ENCODE results near the gene KRTAP27-1. TPM values are rescaled to one million over a fixed set of nuclear protein-coding genes. Genes with fewer than 3 reads are reported as not detected.

The KRTAP27-1 gene

DNA sequence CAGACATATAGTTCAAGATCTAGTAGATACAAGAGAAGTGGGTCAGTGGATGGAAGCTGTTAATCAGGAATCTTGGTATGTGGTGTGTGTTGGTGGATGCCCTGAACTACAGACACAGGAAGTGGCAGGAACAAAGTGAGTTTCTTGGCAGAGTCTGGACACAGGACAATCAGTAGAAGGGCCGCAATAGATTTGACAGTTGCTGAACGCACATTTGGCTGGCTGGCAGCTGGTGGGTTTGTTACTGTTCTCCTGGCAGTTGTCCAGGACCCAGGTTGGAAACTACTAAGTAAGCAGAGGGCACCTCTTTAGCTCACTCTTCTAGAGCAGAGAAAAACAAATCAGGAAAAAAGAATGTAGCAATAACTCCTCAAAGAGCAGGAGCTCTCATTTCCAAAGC, 30.6 kb downstream of the KRTAP27-1 start:
- Histone ChIP-seq H3K27ac (replicated peaks) (no peak overlapping the region), H3K27me3 (ENCODE audit: insufficient read depth, poor library complexity, severe bottlenecking) (no peaks in the 10 kb centered on the region), H3K4me3 (replicated peaks; ENCODE audit: insufficient read depth, low read length) (no peak overlapping the region)
- no peak for DNase-seq (ENCODE audit: low read depth in 1 of 2, low spot score in 1 of 2)
- TF ChIP-seq SPI1 (IDR thresholded peaks at IDR 0.05; ENCODE audit: borderline replicate concordance, low read depth), result no peak

DNA sequence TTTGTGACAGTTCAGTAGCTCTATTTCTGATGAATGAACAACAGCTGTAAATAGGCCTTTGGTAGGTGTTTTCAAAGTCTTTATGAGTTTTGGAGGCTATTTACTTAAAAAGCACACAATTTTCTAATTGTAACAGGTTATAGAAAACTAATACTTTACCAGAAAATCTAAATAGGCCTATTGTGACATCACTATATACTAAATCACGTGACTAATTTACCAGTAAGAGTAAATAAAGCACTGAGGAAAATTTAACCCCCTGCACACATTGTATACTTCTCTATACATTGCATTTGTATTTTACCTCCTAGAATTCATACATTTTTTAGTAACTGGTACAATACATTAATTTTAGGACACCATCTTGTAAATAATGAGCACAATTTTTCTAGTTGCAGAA, 32.4 kb downstream of the KRTAP27-1 start:
- Histone ChIP-seq H3K4me3 (replicated peaks; ENCODE audit: insufficient read depth, low read length) (no peak overlapping the region), H3K27ac (replicated peaks) (no peak overlapping the region), H3K27me3 (ENCODE audit: insufficient read depth, poor library complexity, severe bottlenecking) (no peaks in the 10 kb centered on the region)
- no peak for DNase-seq (ENCODE audit: low read depth in 1 of 2, low spot score in 1 of 2)
- TF ChIP-seq CTCF (IDR thresholded peaks at IDR 0.05; ENCODE audit: insufficient read depth, low read length) (no peak), GABPA (IDR thresholded peaks at IDR 0.05; ENCODE audit: low read depth) (no peak), REST (IDR thresholded peaks at IDR 0.05; ENCODE audit: insufficient replicate concordance, low read depth) (no peak), SPI1 (IDR thresholded peaks at IDR 0.05; ENCODE audit: borderline replicate concordance, low read depth) (no peak)

- TF ChIP-seq SPI1 (IDR thresholded peaks at IDR 0.05; ENCODE audit: borderline replicate concordance, low read depth) (no peak), CTCF (IDR thresholded peaks at IDR 0.05; ENCODE audit: insufficient read depth, low read length) (no peak), GABPA (IDR thresholded peaks at IDR 0.05; ENCODE audit: low read depth) (no peak), REST (IDR thresholded peaks at IDR 0.05; ENCODE audit: insufficient replicate concordance, low read depth) (no peak), POLR2AphosphoS5 (IDR thresholded peaks at IDR 0.05; ENCODE audit: low read depth) (no peak)
- Histone ChIP-seq H3K4me3 (replicated peaks; ENCODE audit: insufficient read depth, low read length) (no peak within 1 kb of the TSS), H3K27me3 (ENCODE audit: insufficient read depth, poor library complexity, severe bottlenecking) (peaks cover 3% of the 10 kb centered on the region), H3K27ac (replicated peaks) (no peak within 1 kb of the TSS)
- DNase-seq (ENCODE audit: low read depth in 1 of 2, low spot score in 1 of 2), result no peak
Observed at GRCh38 chr21:30289215-30289614, 48.3 kb downstream of the KRTAP27-1 start, which contains the start of gene KRTAP25-1. Gene KRTAP25-1 (minus strand): TSS chr21:30289514. CDS start chr21:30289490, 24 bp downstream.

Small RNAs within 50 kb of the gene (microRNA-seq; reads per million reads assigned to microRNA genes)
- gene MIR4327, result not detected
